Measurements from ENCODE around the gene ARID1A. TPM values are rescaled to one million over a fixed set of nuclear protein-coding genes. Genes with fewer than 3 reads are reported as not detected.

ARID1A gene
- polyA plus RNA-seq, 1 donor (not counting 4 experiments of a cell fraction or from before 2014, with no cell fraction given): 10.2 TPM

DNA sequence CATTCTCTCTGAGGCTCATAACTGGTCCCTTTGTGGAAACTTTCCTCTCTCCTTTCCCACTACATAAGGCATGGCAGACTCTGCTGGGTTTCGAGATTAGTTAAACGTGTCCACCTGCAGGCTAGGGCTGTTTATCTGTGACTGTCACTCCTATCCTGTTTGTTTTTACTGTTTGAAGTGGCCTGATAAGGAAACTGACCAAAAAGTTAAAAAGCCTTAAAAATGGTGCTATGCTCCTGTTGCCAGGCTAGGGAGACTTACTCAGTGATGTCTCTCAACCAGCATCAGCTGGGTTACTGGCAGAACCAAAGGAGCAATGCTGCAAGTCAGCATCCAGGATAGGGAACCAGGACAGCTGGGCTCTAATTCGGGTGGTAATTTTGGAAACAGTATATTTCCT, 95.8 kb downstream of the ARID1A start:
- no peak overlapping the region for H3K27ac ChIP-seq (ENCODE audit: control insufficient read depth, insufficient read depth, low read length)
- no peak for DNase-seq (ENCODE audit: low read depth, low spot score)
- peaks cover 19% of the 10 kb centered on the region for H3K4me1 ChIP-seq (ENCODE audit: control insufficient read depth, extremely low read depth, insufficient read depth, low read length)
- no peak overlapping the region for H3K4me3 ChIP-seq (ENCODE audit: control insufficient read depth in 2 of 3, extremely low read depth in 1 of 3, insufficient read depth in 2 of 3, low read depth in 1 of 3, low read length in 3 of 3)
- peaks cover 11 to 17% of the 10 kb centered on the region in 2 experiments for H3K36me3 ChIP-seq (ENCODE audit: control insufficient read depth in 2 of 2, extremely low read depth in 1 of 2, insufficient read depth in 2 of 2, low read length in 2 of 2)
- FAIRE-seq: no peak
- peaks cover 1% of the 10 kb centered on the region for H3K79me2 ChIP-seq (ENCODE audit: control insufficient read depth, insufficient read depth, low read length)
- no peaks in the 10 kb centered on the region for H3K9me3 ChIP-seq (ENCODE audit: control insufficient read depth, low read depth, low read length)
- H4K20me1 ChIP-seq (ENCODE audit: control insufficient read depth, extremely low read depth, insufficient read depth, low read length): no peaks in the 10 kb centered on the region
- dilution Hi-C loops (cut with MboI; ENCODE audit: extremely low pct_ligation_motif_present, low sequenced_read_pairs): no loop called here
- TF ChIP-seq, protein P1, sequence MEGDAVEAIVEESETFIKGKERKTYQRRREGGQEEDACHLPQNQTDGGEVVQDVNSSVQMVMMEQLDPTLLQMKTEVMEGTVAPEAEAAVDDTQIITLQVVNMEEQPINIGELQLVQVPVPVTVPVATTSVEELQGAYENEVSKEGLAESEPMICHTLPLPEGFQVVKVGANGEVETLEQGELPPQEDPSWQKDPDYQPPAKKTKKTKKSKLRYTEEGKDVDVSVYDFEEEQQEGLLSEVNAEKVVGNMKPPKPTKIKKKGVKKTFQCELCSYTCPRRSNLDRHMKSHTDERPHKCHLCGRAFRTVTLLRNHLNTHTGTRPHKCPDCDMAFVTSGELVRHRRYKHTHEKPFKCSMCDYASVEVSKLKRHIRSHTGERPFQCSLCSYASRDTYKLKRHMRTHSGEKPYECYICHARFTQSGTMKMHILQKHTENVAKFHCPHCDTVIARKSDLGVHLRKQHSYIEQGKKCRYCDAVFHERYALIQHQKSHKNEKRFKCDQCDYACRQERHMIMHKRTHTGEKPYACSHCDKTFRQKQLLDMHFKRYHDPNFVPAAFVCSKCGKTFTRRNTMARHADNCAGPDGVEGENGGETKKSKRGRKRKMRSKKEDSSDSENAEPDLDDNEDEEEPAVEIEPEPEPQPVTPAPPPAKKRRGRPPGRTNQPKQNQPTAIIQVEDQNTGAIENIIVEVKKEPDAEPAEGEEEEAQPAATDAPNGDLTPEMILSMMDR (optimal IDR thresholded peaks at IDR 0.05 in 1 of 3, IDR thresholded peaks at IDR 0.05 in 1 of 3, conservative IDR thresholded peaks at IDR 0.05 in 1 of 3; ENCODE audit: extremely low read depth in 1 of 3, insufficient read depth in 2 of 3, low read length in 3 of 3): no peak
- no peak for TF ChIP-seq EZH2 (IDR thresholded peaks at IDR 0.05; ENCODE audit: low read length)
- H2AFZ ChIP-seq (ENCODE audit: control insufficient read depth, low read length): no peak overlapping the region
- no peak overlapping the region for H3K9ac ChIP-seq (ENCODE audit: control insufficient read depth, extremely low read depth, insufficient read depth, low read length)
- no peak overlapping the region for H3K4me2 ChIP-seq (ENCODE audit: control insufficient read depth, extremely low read depth, insufficient read depth, low read depth, low read length)
- H3K27me3 ChIP-seq (ENCODE audit: control insufficient read depth, extremely low read depth, insufficient read depth, low read length): no peaks in the 10 kb centered on the region
- H3K9me1 ChIP-seq (ENCODE audit: control insufficient read depth, extremely low read depth, insufficient read depth, low read length): no peaks in the 10 kb centered on the region

DNA sequence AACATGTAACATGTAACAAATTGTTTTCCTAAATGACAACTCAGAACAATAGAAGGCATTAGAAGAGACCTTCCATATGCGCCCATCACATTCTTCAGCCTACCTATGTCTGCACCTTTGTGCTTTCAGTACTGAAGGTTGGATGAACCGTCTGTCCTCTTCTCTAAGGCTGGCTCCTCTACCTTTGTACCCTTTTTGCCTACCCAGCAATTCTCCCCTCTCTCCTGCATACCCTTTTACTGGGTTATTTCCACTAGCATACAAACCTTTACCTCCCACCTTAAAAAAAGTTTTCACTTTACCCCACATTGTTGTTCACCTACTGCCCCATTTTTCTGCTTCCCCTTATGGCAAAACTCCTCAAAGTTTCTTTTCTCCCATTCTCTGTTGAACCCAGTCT, 97.1 kb downstream of the ARID1A start:
- H3K9me1 ChIP-seq (ENCODE audit: control insufficient read depth, extremely low read depth, insufficient read depth, low read length): no peaks in the 10 kb centered on the region
- no peak overlapping the region for H3K4me2 ChIP-seq (ENCODE audit: control insufficient read depth, extremely low read depth, insufficient read depth, low read depth, low read length)
- no peaks in the 10 kb centered on the region for H3K9me3 ChIP-seq (ENCODE audit: control insufficient read depth, low read depth, low read length)
- TF ChIP-seq, protein P1 (optimal IDR thresholded peaks at IDR 0.05 in 1 of 3, IDR thresholded peaks at IDR 0.05 in 1 of 3, conservative IDR thresholded peaks at IDR 0.05 in 1 of 3; ENCODE audit: extremely low read depth in 1 of 3, insufficient read depth in 2 of 3, low read length in 3 of 3): no peak
- no peak for TF ChIP-seq EZH2 (IDR thresholded peaks at IDR 0.05; ENCODE audit: low read length)
- H4K20me1 ChIP-seq (ENCODE audit: control insufficient read depth, extremely low read depth, insufficient read depth, low read length): no peaks in the 10 kb centered on the region
- peaks cover 1% of the 10 kb centered on the region for H3K79me2 ChIP-seq (ENCODE audit: control insufficient read depth, insufficient read depth, low read length)
- no peak overlapping the region for H2AFZ ChIP-seq (ENCODE audit: control insufficient read depth, low read length)
- H3K27ac ChIP-seq (ENCODE audit: control insufficient read depth, insufficient read depth, low read length): no peak overlapping the region
- no peak for DNase-seq (ENCODE audit: low read depth, low spot score)
- H3K36me3 ChIP-seq (ENCODE audit: control insufficient read depth in 2 of 2, extremely low read depth in 1 of 2, insufficient read depth in 2 of 2, low read length in 2 of 2): peaks cover 13 to 17% of the 10 kb centered on the region in 2 experiments
- no peak for FAIRE-seq
- H3K27me3 ChIP-seq (ENCODE audit: control insufficient read depth, extremely low read depth, insufficient read depth, low read length): no peaks in the 10 kb centered on the region
- no peak overlapping the region for H3K9ac ChIP-seq (ENCODE audit: control insufficient read depth, extremely low read depth, insufficient read depth, low read length)
- peaks cover 9% of the 10 kb centered on the region for H3K4me1 ChIP-seq (ENCODE audit: control insufficient read depth, extremely low read depth, insufficient read depth, low read length)
- no peak overlapping the region for H3K4me3 ChIP-seq (ENCODE audit: control insufficient read depth in 2 of 3, extremely low read depth in 1 of 3, insufficient read depth in 2 of 3, low read depth in 1 of 3, low read length in 3 of 3)
- dilution Hi-C loops (cut with MboI; ENCODE audit: extremely low pct_ligation_motif_present, low sequenced_read_pairs): no loop called here

Data from keratinocyte (primary cell).